CD4-positive, CD25-positive, alpha-beta regulatory T cell (primary cell): ENCODE measurements around the gene RNF144A. TPM values are rescaled to one million over a fixed set of nuclear protein-coding genes. Genes with fewer than 3 reads are reported as not detected.

ENCODE experiments used
- ATAC-seq, 2 donors: fragments of 150-1000 bp; cut with Tn5 transposase; one replicate each; pipeline ENCODE4 v1.10.0; 2021; ENCODE audit warnings: low read depth in 2 of 2, moderate number of reproducible peaks in 2 of 2, moderate library complexity in 1 of 2
- DNase-seq, 3 donors: peaks; one replicate each; pipeline versions ENCODE4 v3.0.0 to v3.0.0-alpha.2; 2012 to 2022; ENCODE audit warnings: mixed read lengths in 1 of 3
- H3K27ac ChIP-seq: one replicate; pipeline ENCODE4 v1.7.0; 2013; ENCODE audit warnings: mild to moderate bottlenecking, low read length; ENCODE audit not compliant: insufficient read depth, poor library complexity, severe bottlenecking
- H3K27me3 ChIP-seq: one replicate; pipeline ENCODE4 v1.7.0; 2013; ENCODE audit warnings: low read length; ENCODE audit not compliant: control insufficient read depth, insufficient read depth
- H3K36me3 ChIP-seq: one replicate; pipeline ENCODE4 v1.7.0; 2013; ENCODE audit warnings: mild to moderate bottlenecking, low read length, moderate library complexity; ENCODE audit not compliant: control insufficient read depth, insufficient read depth
- H3K4me1 ChIP-seq: 2 replicates; pipeline ENCODE4 v1.7.0; 2013; ENCODE audit warnings: mild to moderate bottlenecking, low read length; ENCODE audit not compliant: insufficient read depth, control insufficient read depth, poor library complexity, severe bottlenecking
- H3K4me3 ChIP-seq: one replicate; pipeline ENCODE4 v1.7.0; 2013; ENCODE audit warnings: low read depth, mild to moderate bottlenecking, low read length, moderate library complexity
- H3K9me3 ChIP-seq, 2 experiments: 1 replicate in 1 of 2; 2 replicates in 1 of 2; pipeline ENCODE4 v1.7.0; 2013; ENCODE audit warnings: low read length in 2 of 2, mild to moderate bottlenecking in 1 of 2, moderate library complexity in 1 of 2; ENCODE audit not compliant: control insufficient read depth in 2 of 2
- H3K27ac Mint-ChIP-seq, 3 donors: one replicate each; pipeline ENCODE4 v1.8.0; 2020 to 2022; ENCODE audit warnings: mild to moderate bottlenecking in 3 of 3, mixed read lengths in 3 of 3, moderate library complexity in 2 of 3
- H3K27me3 Mint-ChIP-seq: one replicate; pipeline ENCODE4 v1.8.0; 2022; ENCODE audit warnings: mild to moderate bottlenecking, mixed read lengths
- H3K36me3 Mint-ChIP-seq: one replicate; pipeline ENCODE4 v1.8.0; 2020; ENCODE audit warnings: mixed read lengths
- H3K4me1 Mint-ChIP-seq, 4 donors: one replicate each; pipeline ENCODE4 v1.8.0; 2020 to 2022; ENCODE audit warnings: mixed read lengths in 4 of 4, mild to moderate bottlenecking in 1 of 4
- H3K4me3 Mint-ChIP-seq, 4 donors: one replicate each; pipeline ENCODE4 v1.8.0; 2020 to 2022; ENCODE audit warnings: mild to moderate bottlenecking in 4 of 4, mixed read lengths in 4 of 4, moderate library complexity in 3 of 4
- H3K9me3 Mint-ChIP-seq, 7 donors: one replicate each; pipeline ENCODE4 v1.8.0; 2020 to 2022; ENCODE audit warnings: mixed read lengths in 7 of 7, mild to moderate bottlenecking in 3 of 7, moderate library complexity in 2 of 7
- polyA plus RNA-seq, 4 donors: library from polyadenylated mRNA; unstranded; fragments of 300-500 nt; fragmentation: Illumina TruSeq; gene quantifications; one replicate each; pipeline ENCODE4 v1.2.3, GENCODE V29; 2021
- total RNA-seq: library from RNA; stranded (reverse); gene quantifications from one replicate; pipeline ENCODE4 v1.2.3, GENCODE V29; 2022

RNF144A gene
- total and polyA plus RNA-seq, 5 donors from 2014 or later, result 4.8 to 11.4 (median 8.3) TPM

GRCh38 chr2:7037340-7038333 is 120.4 kb downstream of the RNF144A start:
- ATAC-seq (peak; percentile 64 to 66), DNase-seq (peak; percentile 12 to 53 (median 47))
- H3K4me1 Mint-ChIP-seq, result peaks cover 0 to 9% (median 0%) of the 10 kb centered on the region in 4 donors
- peaks cover 41% of the 10 kb centered on the region for H3K36me3 Mint-ChIP-seq
- no peaks in the 10 kb centered on the region for H3K27me3 Mint-ChIP-seq
- H3K27ac ChIP-seq, result no peak overlapping the region
- no peak overlapping the region for H3K4me3 Mint-ChIP-seq
- H3K9me3 ChIP-seq, result no peaks in the 10 kb centered on the region
- no peaks in the 10 kb centered on the region for H3K9me3 Mint-ChIP-seq
- peak overlapping the region in 2 of 3 donors; percentile 59 to 65 for H3K27ac Mint-ChIP-seq
- peaks cover 9% of the 10 kb centered on the region for H3K36me3 ChIP-seq
- no peaks in the 10 kb centered on the region for H3K27me3 ChIP-seq
- H3K4me1 ChIP-seq, result no peaks in the 10 kb centered on the region
- H3K4me3 ChIP-seq, result no peak overlapping the region

- ATAC-seq (no peak), DNase-seq (no peak)
- Mint-ChIP-seq H3K4me3 (no peak overlapping the region), H3K27me3 (no peaks in the 10 kb centered on the region), H3K36me3 (peaks cover 33% of the 10 kb centered on the region), H3K27ac (peak overlapping the region in 1 of 3 donors; percentile 41), H3K4me1 (peaks cover 0 to 14% (median 2%) of the 10 kb centered on the region in 4 donors), H3K9me3 (no peaks in the 10 kb centered on the region)
- Histone ChIP-seq H3K4me1 (no peaks in the 10 kb centered on the region), H3K36me3 (peaks cover 6% of the 10 kb centered on the region), H3K9me3 (no peaks in the 10 kb centered on the region), H3K4me3 (no peak overlapping the region), H3K27ac (no peak overlapping the region), H3K27me3 (no peaks in the 10 kb centered on the region)
Observed at GRCh38 chr2:7040547-7040946, 123.3 kb downstream of the RNF144A start.

GRCh38 chr2:7041421-7041820 is 124.2 kb downstream of the RNF144A start:
- Histone ChIP-seq H3K27ac (no peak overlapping the region), H3K9me3 (no peaks in the 10 kb centered on the region), H3K27me3 (no peaks in the 10 kb centered on the region), H3K36me3 (peaks cover 3% of the 10 kb centered on the region), H3K4me3 (no peak overlapping the region), H3K4me1 (no peaks in the 10 kb centered on the region)
- peaks cover 0 to 19% (median 4%) of the 10 kb centered on the region in 4 donors for H3K4me1 Mint-ChIP-seq
- H3K27ac Mint-ChIP-seq, result peak overlapping the region in 1 of 3 donors; percentile 4
- no peak for ATAC-seq
- H3K4me3 Mint-ChIP-seq, result no peak overlapping the region
- H3K9me3 Mint-ChIP-seq, result no peaks in the 10 kb centered on the region
- peaks cover 29% of the 10 kb centered on the region for H3K36me3 Mint-ChIP-seq
- H3K27me3 Mint-ChIP-seq, result no peaks in the 10 kb centered on the region
- no peak for DNase-seq

GRCh38 chr2:7043690-7044089 is 126.5 kb downstream of the RNF144A start:
- peak overlapping the region in 2 of 3 donors; percentile 50 to 76 for H3K27ac Mint-ChIP-seq

GRCh38 chr2:7044253-7045250 is 127.3 kb downstream of the RNF144A start:
- H3K4me1 Mint-ChIP-seq, result peaks cover 0 to 23% (median 5%) of the 10 kb centered on the region in 4 donors
- peak; percentile 56 to 69 for ATAC-seq
- Histone ChIP-seq H3K4me1 (no peaks in the 10 kb centered on the region), H3K9me3 (no peaks in the 10 kb centered on the region), H3K27me3 (no peaks in the 10 kb centered on the region), H3K36me3 (peaks cover 6% of the 10 kb centered on the region), H3K4me3 (no peak overlapping the region), H3K27ac (no peak overlapping the region)
- H3K27me3 Mint-ChIP-seq, result no peaks in the 10 kb centered on the region
- peak; percentile 25 to 61 (median 53) for DNase-seq
- H3K27ac Mint-ChIP-seq, result peak overlapping the region in 1 of 3 donors; percentile 75
- no peak overlapping the region for H3K4me3 Mint-ChIP-seq
- H3K36me3 Mint-ChIP-seq, result peaks cover 24% of the 10 kb centered on the region
- H3K9me3 Mint-ChIP-seq, result no peaks in the 10 kb centered on the region

More at GRCh38 chr2:7043690-7044089, 126.5 kb downstream of the RNF144A start:
- Histone ChIP-seq H3K36me3 (peaks cover 6% of the 10 kb centered on the region), H3K4me3 (no peak overlapping the region), H3K27ac (no peak overlapping the region), H3K9me3 (no peaks in the 10 kb centered on the region), H3K4me1 (no peaks in the 10 kb centered on the region), H3K27me3 (no peaks in the 10 kb centered on the region)
- no peaks in the 10 kb centered on the region for H3K27me3 Mint-ChIP-seq
- ATAC-seq, result no peak
- H3K9me3 Mint-ChIP-seq, result no peaks in the 10 kb centered on the region
- peaks cover 24% of the 10 kb centered on the region for H3K36me3 Mint-ChIP-seq
- no peak overlapping the region for H3K4me3 Mint-ChIP-seq
- H3K4me1 Mint-ChIP-seq, result peaks cover 0 to 23% (median 5%) of the 10 kb centered on the region in 4 donors
- DNase-seq, result no peak

GRCh38 chr2:7045601-7046590 is 128.7 kb downstream of the RNF144A start:
- Mint-ChIP-seq H3K27me3 (no peaks in the 10 kb centered on the region), H3K4me1 (peaks cover 0 to 23% (median 5%) of the 10 kb centered on the region in 4 donors), H3K36me3 (peaks cover 26% of the 10 kb centered on the region), H3K27ac (no peak overlapping the region), H3K4me3 (no peak overlapping the region), H3K9me3 (no peaks in the 10 kb centered on the region)
- Histone ChIP-seq H3K36me3 (peaks cover 6% of the 10 kb centered on the region), H3K9me3 (no peaks in the 10 kb centered on the region), H3K27ac (no peak overlapping the region), H3K27me3 (no peaks in the 10 kb centered on the region), H3K4me3 (no peak overlapping the region), H3K4me1 (no peaks in the 10 kb centered on the region)
- DNase-seq, result no peak
- ATAC-seq, result no peak
